GM18861 (cell line): ENCODE measurements around the gene PDE2A.

Experiments used
- ATAC-seq: cut with Tn5 transposase; IDR thresholded peaks from one replicate; pipeline ENCODE4 v1.9.1; 2021; ENCODE audit not compliant: unreplicated experiment

Gene PDE2A

GRCh38 chr11:72552399-72552910 lies 121.8 kb downstream of the PDE2A start:
- no peak for ATAC-seq

DNA sequence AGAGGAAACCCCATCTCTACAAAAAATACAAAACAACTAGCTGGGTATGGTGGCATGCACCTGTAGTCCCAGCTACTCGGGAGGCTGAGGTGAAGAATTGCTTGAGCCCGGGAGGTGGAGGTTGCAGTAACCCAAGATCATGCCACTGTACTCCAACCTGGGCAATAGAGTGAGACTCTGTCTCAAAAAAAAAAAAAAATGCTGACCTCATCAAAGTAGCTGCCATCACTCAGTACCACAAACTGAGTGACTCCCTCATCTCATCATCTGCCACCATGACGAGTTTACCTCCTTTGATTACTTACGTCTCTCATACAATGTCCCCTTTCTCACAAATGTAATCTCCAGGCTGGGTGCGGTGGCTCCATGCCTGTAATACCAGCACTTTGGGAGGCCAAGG lies 122.7 kb downstream of the PDE2A start:
- no peak for ATAC-seq

DNA sequence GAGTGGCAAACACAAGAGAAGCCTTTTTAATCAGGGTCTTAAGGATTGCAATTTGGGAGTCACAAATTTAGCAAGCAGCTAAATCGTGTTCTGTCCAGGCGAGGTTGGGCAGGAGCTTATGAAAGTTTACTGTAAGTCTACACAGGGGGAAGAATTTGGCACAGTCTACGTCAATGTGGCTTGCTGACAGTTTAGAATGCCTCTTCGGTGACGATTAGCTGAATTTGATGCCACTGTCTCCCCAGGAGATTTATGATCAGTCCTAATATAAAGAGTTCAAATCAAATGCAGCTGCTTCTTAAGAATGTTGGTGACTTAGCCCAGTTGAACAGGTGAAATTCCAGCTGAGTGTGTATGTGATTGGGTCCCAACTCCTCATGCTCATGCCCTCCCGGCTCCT lies 125.8 kb downstream of the PDE2A start:
- ATAC-seq = no peak

DNA sequence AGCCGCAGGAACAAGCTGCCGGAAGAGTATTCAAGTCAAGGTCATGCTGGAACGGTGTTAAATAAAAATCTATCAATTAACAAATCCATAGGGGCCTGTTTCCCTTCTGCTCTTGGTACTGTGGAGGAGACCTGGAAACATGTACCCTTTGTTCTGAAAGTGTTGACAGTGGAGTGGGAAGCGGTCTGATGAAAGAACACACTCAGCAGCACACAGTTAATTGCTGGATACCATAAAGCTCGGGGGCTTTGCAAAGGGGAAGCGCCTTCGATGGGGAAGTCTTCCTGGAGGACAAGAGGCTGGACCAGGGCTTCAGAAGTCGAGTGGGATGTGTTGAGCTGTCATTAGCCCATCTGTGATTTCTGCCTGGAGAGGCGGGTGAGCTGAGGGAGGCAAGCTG lies 127.4 kb downstream of the PDE2A start:
- no peak for ATAC-seq

- ATAC-seq = no peak
These were observed 129.6 kb downstream of the PDE2A start for GRCh38 chr11:72544589-72544988.

- ATAC-seq = no peak
These were observed 130.2 kb downstream of the PDE2A start for GRCh38 chr11:72543849-72544542.

DNA sequence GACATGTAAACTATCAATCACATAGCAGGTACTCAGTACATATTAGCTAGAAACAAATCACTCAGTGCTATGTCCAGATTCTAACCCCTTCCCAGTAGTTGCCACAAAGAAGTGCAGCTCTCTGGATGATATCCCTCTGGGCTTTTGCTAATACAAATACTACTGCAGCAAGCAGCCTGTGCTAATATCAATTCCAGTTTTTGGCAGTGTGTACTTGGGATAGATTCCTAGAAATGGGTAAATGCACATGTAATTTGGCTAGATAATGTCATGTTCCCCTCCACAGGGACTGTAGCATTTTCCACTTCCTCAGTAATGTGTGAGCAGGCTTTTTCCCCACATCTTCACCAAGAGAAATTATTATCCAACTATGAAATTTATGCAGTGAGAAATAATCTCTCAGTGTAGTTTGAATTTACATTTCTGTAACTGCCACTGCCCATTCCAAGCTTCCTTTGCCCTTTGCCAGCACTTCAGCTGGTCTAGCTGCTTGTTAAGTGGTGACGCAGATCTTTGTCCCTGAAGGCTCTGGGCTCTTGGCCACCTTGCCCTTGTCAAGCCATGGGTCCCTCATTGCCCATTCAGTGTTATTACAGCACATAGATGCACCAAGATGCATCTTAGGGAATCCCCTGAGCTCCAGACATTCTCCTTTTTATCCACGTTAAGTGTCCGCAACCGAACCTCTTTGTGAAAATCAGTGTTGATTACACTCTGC lies 132.8 kb downstream of the PDE2A start:
- ATAC-seq = no peak

- ATAC-seq = no peak
These were observed 137.2 kb downstream of the PDE2A start for GRCh38 chr11:72537051-72537450.

DNA sequence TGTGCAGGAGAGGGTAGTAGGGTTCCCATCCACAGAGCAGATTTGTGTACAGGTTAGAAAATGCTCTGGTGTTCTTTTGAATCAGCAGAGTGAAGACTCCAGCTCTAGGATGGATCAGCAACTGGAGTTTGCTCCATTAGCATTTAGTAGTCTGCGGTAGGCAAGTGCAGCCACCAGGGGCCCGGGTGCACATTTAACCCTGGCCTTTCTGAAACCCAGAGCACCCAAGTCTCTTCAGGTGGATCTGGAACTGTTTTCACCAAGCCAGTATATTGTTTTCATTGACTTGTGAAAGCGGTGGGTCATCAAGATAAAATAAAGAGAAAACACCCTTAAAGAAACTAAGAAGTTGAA lies 139.1 kb downstream of the PDE2A start:
- ATAC-seq = no peak

GRCh38 chr11:72534371-72535193 lies 139.6 kb downstream of the PDE2A start:
- ATAC-seq = no peak

DNA sequence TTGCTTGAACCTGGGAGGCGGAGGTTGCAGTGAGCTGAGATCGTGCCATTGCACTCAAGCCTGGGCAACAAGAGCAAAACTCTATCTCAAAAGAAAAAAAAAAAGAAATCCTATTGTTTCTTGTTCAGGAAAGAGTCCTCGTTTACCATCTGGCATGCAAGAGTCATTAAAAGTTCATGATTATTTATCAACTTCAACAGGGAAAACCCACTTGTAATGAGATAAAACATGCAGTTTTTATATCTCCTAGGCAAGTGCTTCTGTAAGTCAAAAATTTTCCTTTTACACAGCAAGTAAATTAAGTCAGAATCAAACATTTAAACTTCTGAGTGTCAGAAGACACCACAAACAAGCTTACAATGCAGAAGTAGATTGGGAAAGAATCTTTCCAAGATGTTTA lies 145.2 kb downstream of the PDE2A start:
- ATAC-seq = no peak

- no peak for ATAC-seq
These were observed 146.1 kb downstream of the PDE2A start for GRCh38 chr11:72528121-72528520.
